NT2/D1 (cell line): ENCODE measurements around the gene RADIL.

Experiments
- SUZ12 ChIP-seq: IDR thresholded peaks from 2 replicates; pipeline ENCODE4 v1.6.1; 2011; ENCODE audit not compliant: insufficient read length, insufficient read depth; ENCODE audit errors: extremely low read depth
- ZNF274 ChIP-seq: IDR thresholded peaks from 2 replicates; pipeline ENCODE4 v1.6.1; 2011; ENCODE audit warnings: mild to moderate bottlenecking, low read depth, low read length

DNA sequence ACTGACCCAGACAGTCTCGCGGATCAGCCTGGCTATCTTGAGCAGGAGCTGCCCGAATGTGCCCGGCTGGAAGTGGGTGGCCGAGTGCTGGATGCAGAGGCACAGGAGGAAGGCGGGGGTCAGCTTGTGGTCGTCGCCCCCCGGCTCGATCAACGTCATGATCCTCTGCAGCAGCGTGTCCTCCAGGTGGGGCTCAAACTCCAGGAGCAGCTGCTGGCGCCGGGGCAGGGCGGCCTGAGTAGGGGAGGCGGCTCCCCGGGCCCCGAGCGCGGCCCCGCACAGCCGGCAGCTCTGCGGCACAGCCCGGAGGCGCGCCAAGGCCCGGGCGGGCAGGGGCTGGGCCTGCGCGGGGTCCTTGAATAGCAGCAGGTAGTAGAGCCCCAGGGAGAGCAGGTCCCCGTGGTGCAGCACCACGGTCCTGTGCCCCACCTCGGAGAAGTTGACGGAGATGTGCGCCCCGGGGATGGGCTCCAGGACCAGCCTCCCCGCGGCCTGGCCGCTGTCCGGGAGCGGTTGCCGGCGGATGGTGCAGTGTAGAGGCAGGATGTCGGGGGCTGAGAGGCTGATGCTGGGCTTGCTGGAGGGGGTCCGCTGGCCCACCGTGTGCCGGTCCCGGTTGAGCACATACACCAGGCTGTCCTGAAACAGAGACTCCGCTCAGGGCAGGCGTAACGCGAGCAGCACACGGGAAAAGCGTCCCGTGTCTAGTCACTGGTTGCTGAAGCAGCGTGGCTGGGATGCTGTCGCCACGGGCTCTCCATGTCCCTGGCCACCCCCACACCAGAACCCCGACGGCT is 48.7 kb downstream of the RADIL start:
- TF ChIP-seq SUZ12: no peak
- TF ChIP-seq ZNF274: no peak
